Stimulated activated naive CD4-positive, alpha-beta T cell treated with Interleukin-2 at 50 U/mL for 16 hours (primary cell): ENCODE measurements around the gene TRH.
"Not testable (repeated sequence)": the region's sequence is repeated elsewhere in the genome, so short reads cannot be mapped to it uniquely, and the experiment has no call there.

Experiments used
- DNase-seq: peaks from one replicate; lab custom pipeline; 2025; lab: John Stamatoyannopoulos, UW

TRH gene

GRCh38 chr3:129965937-129966336 lies 8.6 kb upstream of the TRH start:
- DNase-seq: no peak

GRCh38 chr3:129966876-129967275 lies 7.6 kb upstream of the TRH start:
- no peak for DNase-seq

GRCh38 chr3:129967761-129968160 lies 6.8 kb upstream of the TRH start:
- no peak for DNase-seq

- DNase-seq: no peak
Observed at GRCh38 chr3:129971351-129972052, 3.0 kb upstream of the TRH start.

- DNase-seq: no peak
Observed at GRCh38 chr3:129972301-129972700, 2.2 kb upstream of the TRH start.

- DNase-seq: no peak
Observed at GRCh38 chr3:129973853-129974563, 512 bp upstream of the TRH start.

- DNase-seq: peak; percentile 6
Observed at GRCh38 chr3:129974833-129975704, 549 bp downstream of the TRH start.

- no peak for DNase-seq
Observed at GRCh38 chr3:129975705-129976048, 1.2 kb downstream of the TRH start.

- DNase-seq: no peak
Observed at GRCh38 chr3:129976286-129976685, 1.8 kb downstream of the TRH start.

GRCh38 chr3:129978123-129978522 lies 3.6 kb downstream of the TRH start:
- DNase-seq: no peak

- DNase-seq: no peak
Observed at GRCh38 chr3:129979905-129980304, 5.4 kb downstream of the TRH start.

- no peak for DNase-seq
Observed at GRCh38 chr3:129983561-129983960, 9.0 kb downstream of the TRH start.

- DNase-seq: no peak
Observed at GRCh38 chr3:129984125-129984524, 9.6 kb downstream of the TRH start.

- no peak for DNase-seq
Observed at GRCh38 chr3:129985113-129985512, 10.6 kb downstream of the TRH start.

- DNase-seq: no peak
Observed at GRCh38 chr3:129988429-129988828, 13.9 kb downstream of the TRH start.

- no peak for DNase-seq
Observed at GRCh38 chr3:129989414-129989813, 14.9 kb downstream of the TRH start.

- DNase-seq: no peak
Observed at GRCh38 chr3:129992781-129993180, 18.3 kb downstream of the TRH start.

GRCh38 chr3:129994883-129995559 lies 20.5 kb downstream of the TRH start:
- no peak for DNase-seq

- no peak for DNase-seq
Observed at GRCh38 chr3:129996073-129996472, 21.6 kb downstream of the TRH start.

GRCh38 chr3:129999176-129999575 lies 24.7 kb downstream of the TRH start:
- not testable (repeated sequence) for DNase-seq

- DNase-seq: peak; percentile 47
Observed at GRCh38 chr3:130002666-130003598, 28.4 kb downstream of the TRH start.
